ENCODE results near the gene ITGA3. TPM values are rescaled to one million over a fixed set of nuclear protein-coding genes. Genes with fewer than 3 reads are reported as not detected.

ITGA3 gene
- total RNA-seq, 4 donors from 2014 or later, result 38.9 to 96.7 (median 58.6) TPM

DNA sequence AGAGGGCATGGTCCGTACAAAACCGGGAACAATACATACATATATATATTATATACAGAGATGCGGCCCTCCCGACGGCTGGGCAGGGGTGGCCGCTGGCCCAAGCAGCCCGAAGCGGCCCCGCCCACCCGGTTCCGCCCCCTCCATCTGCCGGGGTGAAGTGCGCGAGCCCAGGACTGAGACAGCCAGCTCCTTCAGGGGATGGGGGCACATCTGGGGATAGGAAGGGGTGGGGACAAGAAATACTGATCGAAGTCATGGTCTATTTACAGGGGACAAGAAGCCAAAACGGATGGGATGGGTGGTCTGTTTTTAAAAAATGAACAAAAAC lies 77.8 kb downstream of the ITGA3 start:
- no peak for TF ChIP-seq EP300 (IDR thresholded peaks at IDR 0.05)
- TF ChIP-seq, protein P1, sequence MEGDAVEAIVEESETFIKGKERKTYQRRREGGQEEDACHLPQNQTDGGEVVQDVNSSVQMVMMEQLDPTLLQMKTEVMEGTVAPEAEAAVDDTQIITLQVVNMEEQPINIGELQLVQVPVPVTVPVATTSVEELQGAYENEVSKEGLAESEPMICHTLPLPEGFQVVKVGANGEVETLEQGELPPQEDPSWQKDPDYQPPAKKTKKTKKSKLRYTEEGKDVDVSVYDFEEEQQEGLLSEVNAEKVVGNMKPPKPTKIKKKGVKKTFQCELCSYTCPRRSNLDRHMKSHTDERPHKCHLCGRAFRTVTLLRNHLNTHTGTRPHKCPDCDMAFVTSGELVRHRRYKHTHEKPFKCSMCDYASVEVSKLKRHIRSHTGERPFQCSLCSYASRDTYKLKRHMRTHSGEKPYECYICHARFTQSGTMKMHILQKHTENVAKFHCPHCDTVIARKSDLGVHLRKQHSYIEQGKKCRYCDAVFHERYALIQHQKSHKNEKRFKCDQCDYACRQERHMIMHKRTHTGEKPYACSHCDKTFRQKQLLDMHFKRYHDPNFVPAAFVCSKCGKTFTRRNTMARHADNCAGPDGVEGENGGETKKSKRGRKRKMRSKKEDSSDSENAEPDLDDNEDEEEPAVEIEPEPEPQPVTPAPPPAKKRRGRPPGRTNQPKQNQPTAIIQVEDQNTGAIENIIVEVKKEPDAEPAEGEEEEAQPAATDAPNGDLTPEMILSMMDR (IDR thresholded peaks at IDR 0.05), result no peak
- TF ChIP-seq POLR2A (IDR thresholded peaks at IDR 0.05; ENCODE audit: low read depth), result no peak
- TF ChIP-seq POLR2AphosphoS5 (IDR thresholded peaks at IDR 0.05), result no peak
- peak overlapping the region; percentile 36 to 77 (median 60) for H3K27ac ChIP-seq (replicated peaks in 1 of 4)

DNA sequence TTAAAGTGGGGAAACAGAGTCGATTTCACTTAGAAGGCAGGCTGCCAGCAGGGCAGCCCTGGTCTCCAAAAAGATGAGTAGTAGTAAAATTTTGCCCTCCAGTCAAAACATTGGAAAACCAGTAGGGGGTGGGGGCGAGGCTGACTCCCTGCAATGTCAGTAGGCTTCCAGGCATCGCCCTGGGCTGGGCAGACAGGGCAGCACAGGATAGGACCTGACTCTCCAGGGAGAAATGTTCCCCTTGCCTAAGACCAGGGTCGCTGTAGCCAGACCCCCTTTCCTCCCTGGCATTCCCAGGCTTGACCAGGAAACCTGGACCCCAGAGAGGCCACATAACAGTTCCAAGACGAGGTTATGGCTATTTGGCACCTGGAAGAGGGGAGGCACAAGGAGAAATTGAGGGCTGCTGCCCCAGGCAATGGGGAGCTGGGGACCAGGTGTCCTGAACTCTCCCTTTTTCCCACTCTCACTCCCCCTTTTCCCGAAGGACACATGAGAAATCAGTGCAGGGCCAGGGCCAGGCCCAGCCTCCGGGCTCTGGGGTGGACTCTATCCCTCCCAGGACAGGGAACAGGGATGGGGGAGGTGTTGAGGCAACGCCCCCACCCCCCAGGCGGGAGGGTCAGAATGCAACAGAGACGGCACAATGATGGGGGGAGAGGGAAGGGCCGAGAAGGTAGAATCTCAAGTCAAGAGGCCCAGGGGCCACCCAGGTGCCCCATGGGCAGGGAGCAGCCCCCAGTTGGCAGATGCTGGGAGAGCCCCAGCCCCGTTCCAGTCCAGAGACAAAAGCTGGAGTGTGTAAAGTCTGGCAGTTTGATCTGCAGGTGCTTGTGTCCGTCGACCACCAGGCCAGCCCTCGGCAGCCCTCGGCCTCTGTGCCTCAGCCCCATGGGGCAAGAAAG lies 78.5 kb downstream of the ITGA3 start:
- intact Hi-C loops (cut with DNase I), result no loop called here
- no peaks in the 10 kb centered on the region for H3K9me3 ChIP-seq
- peaks cover 44 to 56% (median 55%) of the 10 kb centered on the region in 4 donors for H3K36me3 ChIP-seq
- 69% methylated on average over 7 of the region's 16 CpGs for WGBS
- no peak for DNase-seq (ENCODE audit: extremely low spot score)
- H3K27me3 ChIP-seq, result peaks cover 0 to 11% (median under 1%) of the 10 kb centered on the region in 4 donors
- TF ChIP-seq POLR2A (IDR thresholded peaks at IDR 0.05; ENCODE audit: low read depth) (no peak), EP300 (IDR thresholded peaks at IDR 0.05) (no peak)
- peak overlapping the region in 1 of 4 donors; percentile 77 for H3K27ac ChIP-seq (replicated peaks in 1 of 4)
- H3K4me1 ChIP-seq, result peaks cover 24 to 46% (median 43%) of the 10 kb centered on the region in 4 donors
- no peak overlapping the region for H3K4me3 ChIP-seq

More for the DNA sequence above, 77.8 kb downstream of the ITGA3 start:
- no peaks in the 10 kb centered on the region for H3K9me3 ChIP-seq
- H3K36me3 ChIP-seq, result peaks cover 37 to 49% (median 48%) of the 10 kb centered on the region in 4 donors
- no peak overlapping the region for H3K4me3 ChIP-seq
- WGBS, result 16% methylated on average over 15 of the region's 16 CpGs
- DNase-seq (ENCODE audit: extremely low spot score), result no peak
- H3K27me3 ChIP-seq, result peaks cover 0 to 18% (median 4%) of the 10 kb centered on the region in 4 donors
- peaks cover 31 to 49% (median 47%) of the 10 kb centered on the region in 4 donors for H3K4me1 ChIP-seq
- intact Hi-C loops (cut with DNase I), result no loop called here

DNA sequence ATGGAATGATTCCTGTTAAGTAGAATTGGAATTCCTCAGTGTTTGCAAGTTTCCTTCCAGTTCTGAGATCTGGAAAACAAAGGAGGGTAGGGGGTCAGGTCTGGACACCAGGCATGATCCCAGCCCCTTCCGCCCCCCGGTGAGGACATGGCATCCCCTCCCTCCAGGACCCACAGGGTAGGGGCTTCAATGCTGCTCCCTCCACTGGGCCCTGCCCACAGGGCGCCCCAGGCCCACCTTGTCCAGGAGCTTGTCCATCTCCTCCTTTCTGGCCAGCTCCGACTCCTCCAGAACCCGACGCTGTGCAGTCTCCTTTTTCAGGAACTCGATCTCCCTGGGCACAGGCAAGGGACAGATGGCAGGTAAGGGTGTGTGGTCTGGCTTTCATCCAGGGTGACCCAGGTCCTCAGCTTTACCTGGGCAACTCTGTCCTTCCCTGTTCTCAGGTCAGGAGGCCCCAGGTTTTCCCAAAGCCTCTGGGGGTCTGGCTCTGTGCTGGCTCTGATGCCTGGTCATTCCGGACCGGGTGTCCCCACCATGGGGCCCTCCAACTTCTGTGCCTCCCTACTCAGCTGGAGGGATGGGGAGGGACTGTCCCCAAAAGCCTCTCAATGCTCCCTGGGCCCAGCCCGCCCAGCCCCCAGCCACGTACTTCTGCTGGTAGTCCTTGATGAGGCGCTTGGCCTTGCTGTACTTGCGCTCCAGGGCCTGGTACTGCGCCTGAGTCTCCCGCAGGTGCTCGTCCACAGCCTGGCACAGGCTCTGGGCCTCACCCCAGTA lies 79.6 kb downstream of the ITGA3 start:
- Histone ChIP-seq H3K9me3 (no peaks in the 10 kb centered on the region), H3K4me1 (peaks cover 26 to 46% (median 43%) of the 10 kb centered on the region in 4 donors), H3K27ac (replicated peaks in 1 of 4) (no peak overlapping the region), H3K27me3 (peaks cover 0 to 1% (median 0%) of the 10 kb centered on the region in 4 donors), H3K4me3 (no peak overlapping the region), H3K36me3 (peaks cover 47 to 66% (median 64%) of the 10 kb centered on the region in 4 donors)
- DNase-seq (ENCODE audit: extremely low spot score), result no peak
- WGBS, result 92% methylated on average over 15 of the region's 16 CpGs
- no peak for TF ChIP-seq EP300 (IDR thresholded peaks at IDR 0.05)
- TF ChIP-seq POLR2AphosphoS5 (IDR thresholded peaks at IDR 0.05), result no peak
- TF ChIP-seq, protein P1 (IDR thresholded peaks at IDR 0.05), result no peak
- TF ChIP-seq POLR2A (IDR thresholded peaks at IDR 0.05; ENCODE audit: low read depth), result no peak
- intact Hi-C loops (cut with DNase I), result no loop called here

DNA sequence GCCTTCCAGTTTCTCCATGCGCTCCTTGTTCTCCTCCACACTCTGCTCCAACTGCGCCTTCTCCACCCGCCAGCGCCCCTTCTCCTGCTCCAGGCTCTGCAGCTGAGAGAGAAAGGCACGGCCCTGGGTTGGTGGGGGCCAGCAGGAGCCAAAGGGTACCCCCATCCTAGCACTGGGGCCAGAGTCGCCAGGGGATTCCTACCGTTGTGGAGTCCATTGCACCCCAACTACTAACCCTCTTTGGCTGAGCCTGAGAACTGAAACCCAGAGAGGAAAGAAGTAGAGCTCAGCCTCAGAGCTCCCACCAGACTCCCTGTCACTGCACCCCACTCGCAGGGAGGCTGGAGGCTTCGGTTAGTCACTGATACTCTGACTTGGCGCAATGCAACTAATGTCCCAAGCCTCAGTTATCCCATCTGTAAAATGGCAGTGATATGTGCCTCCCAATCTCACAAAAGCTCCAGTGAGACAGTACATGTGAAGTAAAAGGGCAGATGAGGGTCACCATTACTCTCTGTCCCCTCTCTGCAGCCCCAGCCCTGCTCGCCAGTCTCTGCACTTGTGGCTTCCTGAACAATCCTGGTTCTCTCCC lies 80.3 kb downstream of the ITGA3 start:
- TF ChIP-seq EP300 (IDR thresholded peaks at IDR 0.05), result no peak
- TF ChIP-seq POLR2A (IDR thresholded peaks at IDR 0.05; ENCODE audit: low read depth), result no peak
- TF ChIP-seq, protein P1 (IDR thresholded peaks at IDR 0.05), result no peak
- TF ChIP-seq POLR2AphosphoS5 (IDR thresholded peaks at IDR 0.05), result no peak
- Histone ChIP-seq H3K27ac (replicated peaks in 1 of 4) (no peak overlapping the region), H3K27me3 (no peaks in the 10 kb centered on the region), H3K4me3 (no peak overlapping the region), H3K9me3 (no peaks in the 10 kb centered on the region), H3K36me3 (peaks cover 52 to 73% (median 71%) of the 10 kb centered on the region in 4 donors), H3K4me1 (peaks cover 29 to 45% (median 43%) of the 10 kb centered on the region in 4 donors)
- no peak for DNase-seq (ENCODE audit: extremely low spot score)
- intact Hi-C loops (cut with DNase I), result no loop called here
- 89% methylated on average over 7 of the region's 11 CpGs for WGBS

All from esophagus muscularis mucosa (tissue), 4 donors.